Stimulated activated naive CD4-positive, alpha-beta T cell treated with Interleukin-2 at 50 U/mL for 16 hours (primary cell): Measurements from ENCODE around the gene CC2D2B.

ENCODE experiments used
- DNase-seq: peaks from one replicate; lab custom pipeline; 2025; lab: John Stamatoyannopoulos, UW

The CC2D2B gene

GRCh38 chr10:96075977-96076376, 168.2 kb downstream of the CC2D2B start:
- DNase-seq, result no peak

GRCh38 chr10:96077156-96077555, 169.4 kb downstream of the CC2D2B start:
- no peak for DNase-seq

GRCh38 chr10:96082153-96082552, 174.4 kb downstream of the CC2D2B start:
- no peak for DNase-seq
